Breast epithelium (tissue), 3 donors: ENCODE results near the gene SNUPN.

Experiments
- POLR2A ChIP-seq: fragments of 450-650 bp; IDR thresholded peaks from one replicate; pipeline ENCODE4 v1.6.1; 2016; ENCODE audit warnings: antibody characterized with exemption, mild to moderate bottlenecking, moderate library complexity
- POLR2AphosphoS5 ChIP-seq, 3 donors: sonication (generic); formaldehyde crosslinking; IDR thresholded peaks; one replicate each; pipeline ENCODE4 v1.6.1; 2017; ENCODE audit warnings: antibody characterized with exemption in 3 of 3
- TF ChIP-seq, protein P1 (sequence below), 3 donors: fragments of 450-650 bp; IDR thresholded peaks; one replicate each; pipeline ENCODE4 v1.5.1; 2016 to 2017; ENCODE audit warnings: antibody characterized with exemption in 3 of 3, mild to moderate bottlenecking in 3 of 3, moderate library complexity in 3 of 3

DNA sequence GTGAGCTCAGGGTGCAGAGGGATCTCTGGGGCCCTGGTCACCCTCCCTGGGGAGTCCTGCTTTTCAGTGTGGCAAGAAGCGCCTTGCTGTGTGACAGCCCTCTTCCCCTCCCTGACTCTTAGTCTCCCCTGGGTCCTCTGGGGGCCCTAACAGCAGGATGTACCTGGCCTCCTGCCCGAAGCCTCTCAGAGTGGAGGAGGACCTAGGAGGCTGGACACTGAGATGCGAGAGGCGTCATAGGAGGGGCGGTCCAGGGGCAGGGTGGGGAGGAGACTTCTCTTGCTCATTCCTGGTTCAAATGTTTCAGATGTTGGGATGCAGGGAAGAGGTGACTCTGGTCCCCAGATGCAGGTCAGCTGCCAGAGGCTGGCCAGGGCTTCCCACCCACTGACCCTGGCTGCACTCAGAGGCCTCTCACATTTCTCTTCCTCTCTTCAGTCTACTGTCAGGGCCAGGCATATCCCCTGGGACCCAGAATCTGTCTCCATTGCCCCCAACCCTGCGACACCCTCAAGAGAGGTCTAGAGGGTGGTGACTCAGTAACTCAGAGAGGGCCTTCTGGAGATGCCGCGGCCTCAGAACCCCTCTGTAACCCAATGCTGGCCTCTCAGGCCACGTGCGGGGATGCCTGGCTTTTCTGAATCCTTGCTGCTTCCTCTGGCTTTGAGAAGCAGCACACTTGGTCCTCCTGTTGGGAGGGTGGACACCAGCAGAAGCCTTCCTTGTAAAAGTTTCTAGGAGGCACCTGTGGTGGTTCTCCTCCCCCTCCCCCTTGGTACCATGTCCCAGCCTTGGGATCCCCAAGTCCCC lies 48.1 kb upstream of the SNUPN start:
- TF ChIP-seq, protein P1, sequence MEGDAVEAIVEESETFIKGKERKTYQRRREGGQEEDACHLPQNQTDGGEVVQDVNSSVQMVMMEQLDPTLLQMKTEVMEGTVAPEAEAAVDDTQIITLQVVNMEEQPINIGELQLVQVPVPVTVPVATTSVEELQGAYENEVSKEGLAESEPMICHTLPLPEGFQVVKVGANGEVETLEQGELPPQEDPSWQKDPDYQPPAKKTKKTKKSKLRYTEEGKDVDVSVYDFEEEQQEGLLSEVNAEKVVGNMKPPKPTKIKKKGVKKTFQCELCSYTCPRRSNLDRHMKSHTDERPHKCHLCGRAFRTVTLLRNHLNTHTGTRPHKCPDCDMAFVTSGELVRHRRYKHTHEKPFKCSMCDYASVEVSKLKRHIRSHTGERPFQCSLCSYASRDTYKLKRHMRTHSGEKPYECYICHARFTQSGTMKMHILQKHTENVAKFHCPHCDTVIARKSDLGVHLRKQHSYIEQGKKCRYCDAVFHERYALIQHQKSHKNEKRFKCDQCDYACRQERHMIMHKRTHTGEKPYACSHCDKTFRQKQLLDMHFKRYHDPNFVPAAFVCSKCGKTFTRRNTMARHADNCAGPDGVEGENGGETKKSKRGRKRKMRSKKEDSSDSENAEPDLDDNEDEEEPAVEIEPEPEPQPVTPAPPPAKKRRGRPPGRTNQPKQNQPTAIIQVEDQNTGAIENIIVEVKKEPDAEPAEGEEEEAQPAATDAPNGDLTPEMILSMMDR (IDR thresholded peaks at IDR 0.05) = no peak
- TF ChIP-seq POLR2A (no peak), POLR2AphosphoS5 (IDR thresholded peaks at IDR 0.05) (no peak)
